ENCODE data around the gene GGTLC2. TPM values are rescaled to one million over a fixed set of nuclear protein-coding genes. Genes with fewer than 3 reads are reported as not detected.

The GGTLC2 gene
- total and polyA plus RNA-seq, 11 donors, result not detected

DNA sequence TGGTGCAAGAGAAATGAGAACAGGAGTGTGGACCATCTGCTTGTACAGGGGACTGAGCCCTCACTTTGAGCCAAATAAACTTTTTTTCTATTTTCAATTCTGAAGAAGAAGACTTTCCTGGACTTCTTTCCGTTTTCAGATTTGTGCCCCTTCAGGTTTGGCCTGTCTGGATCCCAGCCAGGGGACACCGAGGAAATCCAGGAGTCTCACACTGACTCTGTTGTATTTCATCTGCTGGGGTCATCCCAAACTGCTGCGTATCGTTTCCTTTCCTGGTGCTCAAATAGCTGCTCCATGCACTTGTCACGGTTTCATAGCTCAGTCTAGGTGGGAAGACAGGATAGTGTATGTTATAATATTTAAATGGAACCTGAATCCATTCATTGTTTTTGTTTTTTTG, 51.7 kb downstream of the GGTLC2 start:
- peaks cover 0 to 5% (median 0%) of the 10 kb centered on the region in 12 donors for H3K4me1 ChIP-seq
- no peaks in the 10 kb centered on the region for H3K36me3 ChIP-seq
- H3K4me3 ChIP-seq, result no peak overlapping the region
- TF ChIP-seq CTCF (IDR thresholded peaks at IDR 0.05) (no peak), POLR2A (IDR thresholded peaks at IDR 0.05) (no peak)
- peaks cover 0 to 7% (median 0%) of the 10 kb centered on the region in 9 donors for H3K27me3 ChIP-seq
- no peak for DNase-seq
- ATAC-seq, result no peak
- H3K27ac ChIP-seq, result no peak overlapping the region
- intact Hi-C loops (cut with DNase I), result no loop called here
- WGBS, 4 donors, result 83 to 86% (median 84%) methylated on average over 5 of the region's 5 CpGs
- H3K9me3 ChIP-seq, result no peaks in the 10 kb centered on the region

Other genes with a start within 250 kb of the GGTLC2 start
- 1 to 10 TPM in 4 of 9 donors, under 1 TPM in 5; 0.19 to 1.5 (median 0.84) TPM for gene ZNF280B, start 135.9 kb upstream of the GGTLC2 start, total RNA-seq
- under 1 TPM; 0.06 to 0.19 TPM for gene ZNF280B, start 135.9 kb upstream of the GGTLC2 start, polyA plus RNA-seq
- not detected for gene ZNF280A, start 124.3 kb upstream of the GGTLC2 start, total RNA-seq
- gene ZNF280A, start 124.3 kb upstream of the GGTLC2 start, polyA plus RNA-seq, result not detected
- gene PRAME, start 85.3 kb upstream of the GGTLC2 start, total RNA-seq, result under 1 TPM in 1 of 9 donors, not detected in 8; 0.59 TPM
- under 1 TPM in 1 of 2 donors, not detected in 1; 0.23 TPM for gene PRAME, start 85.3 kb upstream of the GGTLC2 start, polyA plus RNA-seq
- gene IGLL5, start 243.2 kb downstream of the GGTLC2 start, total RNA-seq, result 1 to 10 TPM in 2 of 9 donors, under 1 TPM in 3, not detected in 4; 0.56 to 2.6 (median 0.85) TPM
- gene IGLL5, start 243.2 kb downstream of the GGTLC2 start, polyA plus RNA-seq, result under 1 TPM; 0.23 to 0.26 TPM

All from heart left ventricle (tissue), 16 donors.